ENCODE measurements around the gene FCGR2B.

Gene FCGR2B

GRCh38 chr1:161706113-161706481 lies 43.2 kb downstream of the FCGR2B start:
- TF ChIP-seq CTCF (IDR thresholded peaks at IDR 0.05): no peak
- TF ChIP-seq ZFX (IDR thresholded peaks at IDR 0.05; ENCODE audit: borderline replicate concordance): no peak
- no peak overlapping the region for H3K27ac ChIP-seq

GRCh38 chr1:161706482-161707347 lies 43.8 kb downstream of the FCGR2B start, which contains the start of gene FCRLA:
FCRLA (plus strand) TSS chr1:161707229; CDS start chr1:161707265, 36 bp downstream.
- no peak within 1 kb of the TSS for H3K27ac ChIP-seq
- TF ChIP-seq ZFX (IDR thresholded peaks at IDR 0.05; ENCODE audit: borderline replicate concordance) (no peak), CTCF (IDR thresholded peaks at IDR 0.05) (no peak)

- no peak overlapping the region for H3K27ac ChIP-seq
Observed at GRCh38 chr1:161707503-161707902, 44.6 kb downstream of the FCGR2B start.

GRCh38 chr1:161709373-161709772 lies 46.4 kb downstream of the FCGR2B start:
- no peak overlapping the region for H3K27ac ChIP-seq

More at GRCh38 chr1:161707503-161707902, 44.6 kb downstream of the FCGR2B start:
- TF ChIP-seq ZFX (IDR thresholded peaks at IDR 0.05; ENCODE audit: borderline replicate concordance) (no peak), CTCF (IDR thresholded peaks at IDR 0.05) (no peak)

GRCh38 chr1:161710560-161710959 lies 47.6 kb downstream of the FCGR2B start:
- TF ChIP-seq ZFX (IDR thresholded peaks at IDR 0.05; ENCODE audit: borderline replicate concordance) (no peak), CTCF (IDR thresholded peaks at IDR 0.05) (no peak)
- no peak overlapping the region for H3K27ac ChIP-seq

More at GRCh38 chr1:161709373-161709772, 46.4 kb downstream of the FCGR2B start:
- no peak for TF ChIP-seq CTCF (IDR thresholded peaks at IDR 0.05)

- H3K27ac ChIP-seq: no peak overlapping the region
- TF ChIP-seq ZFX (IDR thresholded peaks at IDR 0.05; ENCODE audit: borderline replicate concordance) (no peak), CTCF (IDR thresholded peaks at IDR 0.05) (no peak)
Observed at GRCh38 chr1:161718559-161719324, 55.8 kb downstream of the FCGR2B start.

GRCh38 chr1:161719325-161719611 lies 56.3 kb downstream of the FCGR2B start:
- TF ChIP-seq CTCF (IDR thresholded peaks at IDR 0.05): no peak
- TF ChIP-seq ZFX (IDR thresholded peaks at IDR 0.05; ENCODE audit: borderline replicate concordance): no peak
- H3K27ac ChIP-seq: no peak overlapping the region
